H9 (cell line): ENCODE data around the gene SLC23A1. TPM values are rescaled to one million over a fixed set of nuclear protein-coding genes. Genes with fewer than 3 reads are reported as not detected.

Source experiments
- DNase-seq: peaks from one replicate; pipeline ENCODE4 v3.0.0-alpha.2; 2017
- H2AFZ ChIP-seq: one replicate; pipeline ENCODE4 v1.6.1; 2013; ENCODE audit warnings: mild to moderate bottlenecking, low read length, control low read depth, moderate library complexity
- H2AK5ac ChIP-seq: 2 replicates; pipeline ENCODE4 v1.6.1; 2013; ENCODE audit warnings: low read length, control low read depth, mixed read lengths; ENCODE audit not compliant: insufficient read length
- H2BK120ac ChIP-seq: one replicate; pipeline ENCODE4 v1.6.1; 2013; ENCODE audit warnings: low read depth, mild to moderate bottlenecking, low read length, control low read depth, inconsistent platforms; ENCODE audit not compliant: poor library complexity, severe bottlenecking
- H2BK12ac ChIP-seq: 2 replicates; pipeline ENCODE4 v1.6.1; 2013; ENCODE audit warnings: low read length, control low read depth, mixed read lengths, low read depth; ENCODE audit not compliant: insufficient read length
- H2BK15ac ChIP-seq: 2 replicates; pipeline ENCODE4 v1.6.1; 2013; ENCODE audit warnings: low read depth, low read length, control low read depth
- H2BK20ac ChIP-seq: one replicate; pipeline ENCODE4 v1.6.1; 2013; ENCODE audit warnings: low read depth, mild to moderate bottlenecking, low read length, control low read depth, inconsistent platforms; ENCODE audit not compliant: poor library complexity, severe bottlenecking
- H2BK5ac ChIP-seq: 2 replicates; pipeline ENCODE4 v1.6.1; 2013; ENCODE audit warnings: low read length, control low read depth, mixed read lengths; ENCODE audit not compliant: insufficient read length
- H3K14ac ChIP-seq: 2 replicates; pipeline ENCODE4 v1.6.1; 2013; ENCODE audit warnings: low read length, control low read depth; ENCODE audit not compliant: insufficient read depth
- H3K18ac ChIP-seq: 2 replicates; pipeline ENCODE4 v1.6.1; 2013; ENCODE audit warnings: low read depth, mild to moderate bottlenecking, mixed read lengths, low read length, control low read depth; ENCODE audit not compliant: insufficient read length
- H3K23ac ChIP-seq: 2 replicates; pipeline ENCODE4 v1.6.1; 2013; ENCODE audit warnings: low read length, control low read depth, mixed read lengths, low read depth; ENCODE audit not compliant: insufficient read length
- H3K23me2 ChIP-seq: 2 replicates; pipeline ENCODE4 v1.6.1; 2013; ENCODE audit warnings: low read depth, mild to moderate bottlenecking, mixed read lengths, low read length, control low read depth; ENCODE audit not compliant: insufficient read length, poor library complexity, severe bottlenecking
- H3K27ac ChIP-seq: 2 replicates; pipeline ENCODE4 v1.5.1; 2013; ENCODE audit warnings: low read length, control low read depth, mixed read lengths, low read depth; ENCODE audit not compliant: insufficient read length
- H3K27me3 ChIP-seq: 2 replicates; pipeline ENCODE4 v1.6.1; 2013; ENCODE audit warnings: low read length, control low read depth, inconsistent platforms; ENCODE audit not compliant: insufficient read depth
- H3K4ac ChIP-seq: 2 replicates; pipeline ENCODE4 v1.6.1; 2013; ENCODE audit warnings: low read depth, mild to moderate bottlenecking, control low read depth, inconsistent platforms, low read length, moderate library complexity
- H3K4me1 ChIP-seq: 2 replicates; pipeline ENCODE4 v1.6.1; 2013; ENCODE audit warnings: low read length, control low read depth, inconsistent platforms; ENCODE audit not compliant: insufficient read depth
- H3K4me2 ChIP-seq: 2 replicates; pipeline ENCODE4 v1.6.1; 2013; ENCODE audit warnings: low read length, control low read depth, mixed read lengths; ENCODE audit not compliant: insufficient read length, insufficient read depth
- H3K56ac ChIP-seq: 2 replicates; pipeline ENCODE4 v1.6.1; 2013; ENCODE audit warnings: low read depth, mild to moderate bottlenecking, mixed read lengths, low read length, control low read depth; ENCODE audit not compliant: insufficient read length
- H3K79me1 ChIP-seq: 2 replicates; pipeline ENCODE4 v1.6.1; 2013; ENCODE audit warnings: low read depth, mild to moderate bottlenecking, moderate library complexity, low read length, control low read depth, inconsistent platforms; ENCODE audit not compliant: insufficient read depth, poor library complexity, severe bottlenecking
- H3K79me2 ChIP-seq: 2 replicates; pipeline ENCODE4 v1.6.1; 2013; ENCODE audit warnings: low read length, control low read depth, inconsistent platforms; ENCODE audit not compliant: insufficient read depth
- H3K9ac ChIP-seq: 2 replicates; pipeline ENCODE4 v1.6.1; 2013; ENCODE audit warnings: low read length, control low read depth, mixed read lengths; ENCODE audit not compliant: insufficient read length; ENCODE audit errors: extremely low read depth
- H3K9me3 ChIP-seq: one replicate; pipeline ENCODE4 v1.6.1; 2013; ENCODE audit warnings: low read depth, low read length, inconsistent platforms; ENCODE audit not compliant: control insufficient read depth
- H3T11ph ChIP-seq: one replicate; pipeline ENCODE4 v1.6.1; 2013; ENCODE audit warnings: mild to moderate bottlenecking, low read length, control low read depth, inconsistent platforms
- H4K20me1 ChIP-seq: one replicate; pipeline ENCODE4 v1.6.1; 2013; ENCODE audit not compliant: control insufficient read depth, insufficient read length, insufficient read depth
- H4K5ac ChIP-seq: 2 replicates; pipeline ENCODE4 v1.6.1; 2013; ENCODE audit warnings: low read depth, mild to moderate bottlenecking, mixed read lengths, low read length, control low read depth; ENCODE audit not compliant: insufficient read length
- H4K8ac ChIP-seq: replicated peaks from 2 replicates; pipeline ENCODE4 v1.6.1; 2013; ENCODE audit warnings: low read length, control low read depth, mixed read lengths, low read depth; ENCODE audit not compliant: insufficient read length
- H4K91ac ChIP-seq: 2 replicates; pipeline ENCODE4 v1.6.1; 2013; ENCODE audit warnings: low read depth, mild to moderate bottlenecking, moderate library complexity, mixed read lengths, low read length, control low read depth; ENCODE audit not compliant: insufficient read length
- H3K27ac Mint-ChIP-seq, 3 experiments: 2 replicates in 2 of 3; 3 replicates in 1 of 3; pipeline ENCODE4 v1.8.0; 2020 to 2021; ENCODE audit warnings: mixed read lengths in 3 of 3, mild to moderate bottlenecking in 1 of 3, moderate library complexity in 1 of 3
- H3K27me3 Mint-ChIP-seq: 2 replicates; pipeline ENCODE4 v1.8.0; 2021; ENCODE audit warnings: low read depth, mild to moderate bottlenecking, moderate library complexity, mixed read lengths
- H3K36me3 Mint-ChIP-seq, 3 experiments: 2 replicates in 2 of 3; 3 replicates in 1 of 3; pipeline ENCODE4 v1.8.0; 2020 to 2021; ENCODE audit warnings: low read depth in 3 of 3, mixed read lengths in 3 of 3; ENCODE audit not compliant: insufficient read depth in 1 of 3
- H3K4me1 Mint-ChIP-seq, 2 experiments: 2 replicates each; pipeline ENCODE4 v1.8.0; 2020; ENCODE audit warnings: mixed read lengths in 2 of 2
- H3K4me3 Mint-ChIP-seq, 2 experiments: 2 replicates in 1 of 2; 3 replicates in 1 of 2; pipeline ENCODE4 v1.8.0; 2020 to 2021; ENCODE audit warnings: mild to moderate bottlenecking in 2 of 2, mixed read lengths in 2 of 2, moderate library complexity in 1 of 2
- H3K9me3 Mint-ChIP-seq, 2 experiments: 2 replicates in 1 of 2; 3 replicates in 1 of 2; pipeline ENCODE4 v1.8.0; 2020; ENCODE audit warnings: mild to moderate bottlenecking in 2 of 2, mixed read lengths in 2 of 2, moderate library complexity in 1 of 2
- CTCF ChIP-seq: fragments of 200-600 bp; sonication (generic); conservative IDR thresholded peaks from 3 replicates; pipeline ENCODE4 v1.8.0; 2021; ENCODE audit warnings: antibody characterized with exemption, mild to moderate bottlenecking
- WGBS: extraction: QIAGEN DNeasy Blood & Tissue Kit; methylation state at CpG from one replicate; pipeline ENCODE4 v1.1.7; 2013; ENCODE audit warnings: missing lambda C conversion rate, low lambda C conversion rate, mixed read lengths; ENCODE audit not compliant: insufficient read length; ENCODE audit errors: extremely low coverage; 5-methylcytosine and 5-hydroxymethylcytosine counted together
- total RNA-seq: library from RNA; stranded (reverse); gene quantifications from 2 replicates; pipeline ENCODE4 v1.2.1, GENCODE V29; 2021

Gene SLC23A1
- total RNA-seq, 1 experiment from 2014 or later, result not detected

- peaks cover 2% of the 10 kb centered on the region for H4K20me1 ChIP-seq
- DNase-seq, result no peak
- H2BK20ac ChIP-seq, result no peak overlapping the region
- H2BK5ac ChIP-seq, result no peak overlapping the region
- H3K4me2 ChIP-seq, result peak overlapping the region; percentile 85
- Mint-ChIP-seq H3K4me1 (peaks cover 19 to 45% of the 10 kb centered on the region in 2 experiments), H3K36me3 (peaks cover 0 to 6% (median 0%) of the 10 kb centered on the region in 3 experiments; a peak in 5 of 7 replicates), H3K9me3 (no peaks in the 10 kb centered on the region), H3K27ac (no peak overlapping the region), H3K27me3 (peaks cover 31% of the 10 kb centered on the region), H3K4me3 (peak overlapping the region; percentile 79 to 88)
- H3T11ph ChIP-seq, result no peak overlapping the region
- H3K4me1 ChIP-seq, result peaks cover 4% of the 10 kb centered on the region; the same call in 1 of the 2 replicates
- peak overlapping the region; percentile 38; the same call in 1 of the 2 replicates for H3K14ac ChIP-seq
- no peak overlapping the region for H3K4ac ChIP-seq
- H3K79me2 ChIP-seq, result no peaks in the 10 kb centered on the region
- H3K9ac ChIP-seq, result no peak overlapping the region
- no peak overlapping the region for H3K18ac ChIP-seq
- H2BK120ac ChIP-seq, result no peak overlapping the region
- no peak overlapping the region for H3K23ac ChIP-seq
- no peak overlapping the region for H4K5ac ChIP-seq
- no peak for TF ChIP-seq CTCF
- no peak overlapping the region for H3K27ac ChIP-seq
- no peak overlapping the region for H2AFZ ChIP-seq
- H4K91ac ChIP-seq, result no peak overlapping the region
- WGBS, result no CpG with 5 or more reads among the region's 49 CpGs
- no peaks in the 10 kb centered on the region for H3K79me1 ChIP-seq
- no peak overlapping the region for H2BK15ac ChIP-seq
- no peak overlapping the region for H3K56ac ChIP-seq
- H3K27me3 ChIP-seq, result peaks cover 8% of the 10 kb centered on the region
- H2AK5ac ChIP-seq, result no peak overlapping the region
- no peak overlapping the region for H2BK12ac ChIP-seq
- H4K8ac ChIP-seq, result no peak overlapping the region
- no peaks in the 10 kb centered on the region for H3K9me3 ChIP-seq
- peaks cover 22% of the 10 kb centered on the region for H3K23me2 ChIP-seq
These were observed 10.5 kb upstream of the SLC23A1 start for GRCh38 chr5:139393497-139394122.
